GM12878 (cell line): ENCODE measurements around the gene TUT1. TPM values are rescaled to one million over a fixed set of nuclear protein-coding genes. Genes with fewer than 3 reads are reported as not detected.

ENCODE experiments used
- BACH1 ChIP-seq: fragments of 450-650 bp; IDR thresholded peaks from 2 replicates; pipeline ENCODE4 v1.6.1; 2017; ENCODE audit warnings: mild to moderate bottlenecking, borderline replicate concordance
- BCLAF1 ChIP-seq: fragments of 450-650 bp; IDR thresholded peaks from 2 replicates; pipeline ENCODE4 v1.6.1; 2017; ENCODE audit warnings: antibody characterized with exemption, mild to moderate bottlenecking, moderate library complexity
- DPF2 ChIP-seq: fragments of 450-650 bp; IDR thresholded peaks from 2 replicates; pipeline ENCODE4 v1.6.1; 2017; ENCODE audit warnings: mild to moderate bottlenecking
- E2F4 ChIP-seq: IDR thresholded peaks from 2 replicates; pipeline ENCODE4 v1.6.1; 2012; ENCODE audit warnings: low read depth, low read length, improper control_type of control experiment
- FOS ChIP-seq: IDR thresholded peaks from 3 replicates; pipeline ENCODE4 v1.6.1; 2011; ENCODE audit warnings: borderline replicate concordance; ENCODE audit not compliant: insufficient read length; ENCODE audit errors: extremely low read depth
- HDGF ChIP-seq: fragments of 450-650 bp; IDR thresholded peaks from 2 replicates; pipeline ENCODE4 v1.6.1; 2016; ENCODE audit warnings: antibody characterized with exemption
- LARP7 ChIP-seq: fragments of 450-650 bp; IDR thresholded peaks from 2 replicates; pipeline ENCODE4 v1.6.1; 2017; ENCODE audit warnings: mild to moderate bottlenecking
- MYC ChIP-seq: IDR thresholded peaks from 2 replicates; pipeline ENCODE4 v1.6.1; 2011; ENCODE audit warnings: mild to moderate bottlenecking, low read length, moderate library complexity, inconsistent platforms; ENCODE audit not compliant: insufficient read depth, insufficient replicate concordance, insufficient read length, severe bottlenecking
- NBN ChIP-seq: fragments of 450-650 bp; IDR thresholded peaks from 2 replicates; pipeline ENCODE4 v1.6.1; 2016
- PML ChIP-seq: IDR thresholded peaks from 2 replicates; pipeline ENCODE4 v1.6.1; 2012; ENCODE audit warnings: low read length, inconsistent platforms
- POLR2AphosphoS5 ChIP-seq: IDR thresholded peaks from 2 replicates; pipeline ENCODE4 v1.6.1; 2011; ENCODE audit warnings: mild to moderate bottlenecking, low read length, inconsistent platforms
- RB1 ChIP-seq: fragments of 450-650 bp; formaldehyde crosslinking; IDR thresholded peaks from 2 replicates; pipeline ENCODE4 v1.6.1; 2017; ENCODE audit warnings: mild to moderate bottlenecking, borderline replicate concordance
- SKIL ChIP-seq: fragments of 450-650 bp; IDR thresholded peaks from 2 replicates; pipeline ENCODE4 v1.6.1; 2017; ENCODE audit warnings: mild to moderate bottlenecking, low read depth, inconsistent platforms; ENCODE audit not compliant: poor library complexity, severe bottlenecking
- SP1 ChIP-seq: IDR thresholded peaks from one replicate; pipeline ENCODE4 v1.6.1; 2011; ENCODE audit warnings: low read depth, low read length
- STAT1 ChIP-seq: fragments of 450-650 bp; conservative IDR thresholded peaks from 2 replicates; pipeline ENCODE4 v1.6.1; 2014; ENCODE audit warnings: antibody characterized with exemption, mild to moderate bottlenecking
- TBL1XR1 ChIP-seq: IDR thresholded peaks from 2 replicates; pipeline ENCODE4 v1.6.1; 2012; ENCODE audit warnings: low read depth, low read length, improper control_type of control experiment
- WRNIP1 ChIP-seq: IDR thresholded peaks from 2 replicates; pipeline ENCODE4 v1.6.1; 2011; ENCODE audit warnings: low read depth, low read length, improper control_type of control experiment, borderline replicate concordance
- polyA plus RNA-seq, 11 experiments: library from polyadenylated mRNA; depleted of rRNA in 4 of 11; unstranded in 6 of 11; stranded (reverse) in 5 of 11; fragments of >200 nt; fragmentation: Nextera tagmentation in 4 of 11; fragmentation: Illumina TruSeq in 1 of 11; extraction: Ambion mirVana in 4 of 11; extraction: Trizol in 1 of 11; gene quantifications; 1 replicate in 1 of 11; 2 replicates in 10 of 11; pipeline versions ENCODE4 v1.2.1 to v1.2.3, GENCODE V29; 2011 to 2016; ENCODE audit warnings: inconsistent platforms in 2 of 11, missing spikeins in 2 of 11, low read depth in 1 of 11
- total RNA-seq, 4 experiments: library from RNA; depleted of rRNA in 3 of 4; stranded (reverse); fragments of >200 nt in 3 of 4; fragmentation: Illumina TruSeq in 1 of 4; extraction: Trizol in 1 of 4; gene quantifications; 2 replicates each; pipeline versions ENCODE4 v1.2.1 to v1.2.3, GENCODE V29; 2013 to 2021
- TF ChIP-seq, protein P1 (sequence below): fragments of 450-650 bp; conservative IDR thresholded peaks from 2 replicates; pipeline ENCODE4 v1.6.1; 2017; ENCODE audit warnings: mild to moderate bottlenecking, moderate library complexity
- TF ChIP-seq, protein P2 (sequence below): fragments of 450-650 bp; IDR thresholded peaks from 2 replicates; pipeline ENCODE4 v1.6.1; 2018; ENCODE audit warnings: mild to moderate bottlenecking, low read depth, moderate library complexity; ENCODE audit not compliant: partially characterized antibody

TUT1 gene
- total and polyA plus RNA-seq, 10 of the 15 experiments (the other 5 are each of a cell fraction or from before 2014, with no cell fraction given), result 1.1 to 29.9 (median 16.2) TPM

- TF ChIP-seq BCLAF1 (no peak), SP1 (no peak), MYC (peak; percentile 62), POLR2AphosphoS5 (0 out of 2 replicates have a peak, but pooled peaks have one; percentile 31), STAT1 (no peak), E2F4 (0 out of 2 replicates have a peak, but pooled peaks have one; percentile 23), WRNIP1 (no peak), DPF2 (peak; percentile 85), TBL1XR1 (no peak; the same call in 1 of the 2 replicates), LARP7 (peak; percentile 94), SKIL (no peak), RB1 (peak; percentile 30; the same call in 1 of the 2 replicates), BACH1 (peak; percentile 53; the same call in 1 of the 2 replicates), FOS (no peak), PML (peak; percentile 50), HDGF (peak; percentile 89), NBN (peak; percentile 9; the same call in 1 of the 2 replicates)
- TF ChIP-seq, protein P1, sequence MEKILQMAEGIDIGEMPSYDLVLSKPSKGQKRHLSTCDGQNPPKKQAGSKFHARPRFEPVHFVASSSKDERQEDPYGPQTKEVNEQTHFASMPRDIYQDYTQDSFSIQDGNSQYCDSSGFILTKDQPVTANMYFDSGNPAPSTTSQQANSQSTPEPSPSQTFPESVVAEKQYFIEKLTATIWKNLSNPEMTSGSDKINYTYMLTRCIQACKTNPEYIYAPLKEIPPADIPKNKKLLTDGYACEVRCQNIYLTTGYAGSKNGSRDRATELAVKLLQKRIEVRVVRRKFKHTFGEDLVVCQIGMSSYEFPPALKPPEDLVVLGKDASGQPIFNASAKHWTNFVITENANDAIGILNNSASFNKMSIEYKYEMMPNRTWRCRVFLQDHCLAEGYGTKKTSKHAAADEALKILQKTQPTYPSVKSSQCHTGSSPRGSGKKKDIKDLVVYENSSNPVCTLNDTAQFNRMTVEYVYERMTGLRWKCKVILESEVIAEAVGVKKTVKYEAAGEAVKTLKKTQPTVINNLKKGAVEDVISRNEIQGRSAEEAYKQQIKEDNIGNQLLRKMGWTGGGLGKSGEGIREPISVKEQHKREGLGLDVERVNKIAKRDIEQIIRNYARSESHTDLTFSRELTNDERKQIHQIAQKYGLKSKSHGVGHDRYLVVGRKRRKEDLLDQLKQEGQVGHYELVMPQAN, result peak; percentile 83
- TF ChIP-seq, protein P2, sequence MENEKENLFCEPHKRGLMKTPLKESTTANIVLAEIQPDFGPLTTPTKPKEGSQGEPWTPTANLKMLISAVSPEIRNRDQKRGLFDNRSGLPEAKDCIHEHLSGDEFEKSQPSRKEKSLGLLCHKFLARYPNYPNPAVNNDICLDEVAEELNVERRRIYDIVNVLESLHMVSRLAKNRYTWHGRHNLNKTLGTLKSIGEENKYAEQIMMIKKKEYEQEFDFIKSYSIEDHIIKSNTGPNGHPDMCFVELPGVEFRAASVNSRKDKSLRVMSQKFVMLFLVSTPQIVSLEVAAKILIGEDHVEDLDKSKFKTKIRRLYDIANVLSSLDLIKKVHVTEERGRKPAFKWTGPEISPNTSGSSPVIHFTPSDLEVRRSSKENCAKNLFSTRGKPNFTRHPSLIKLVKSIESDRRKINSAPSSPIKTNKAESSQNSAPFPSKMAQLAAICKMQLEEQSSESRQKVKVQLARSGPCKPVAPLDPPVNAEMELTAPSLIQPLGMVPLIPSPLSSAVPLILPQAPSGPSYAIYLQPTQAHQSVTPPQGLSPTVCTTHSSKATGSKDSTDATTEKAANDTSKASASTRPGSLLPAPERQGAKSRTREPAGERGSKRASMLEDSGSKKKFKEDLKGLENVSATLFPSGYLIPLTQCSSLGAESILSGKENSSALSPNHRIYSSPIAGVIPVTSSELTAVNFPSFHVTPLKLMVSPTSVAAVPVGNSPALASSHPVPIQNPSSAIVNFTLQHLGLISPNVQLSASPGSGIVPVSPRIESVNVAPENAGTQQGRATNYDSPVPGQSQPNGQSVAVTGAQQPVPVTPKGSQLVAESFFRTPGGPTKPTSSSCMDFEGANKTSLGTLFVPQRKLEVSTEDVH, result no peak
These were observed 10.2 kb upstream of the TUT1 start, which contains the start of gene MTA2 (continued) for GRCh38 chr11:62601372-62602140.
